Effector memory CD8-positive, alpha-beta T cell (primary cell): Measurements from ENCODE around the gene EMSY.
A peak's percentile ranks its signal among the peaks of the same experiment; 100 is the strongest.
"Not testable (repeated sequence)": the region's sequence is repeated elsewhere in the genome, so short reads cannot be mapped to it uniquely, and the experiment has no call there.

Experiments used
- ATAC-seq: fragments of 150-1000 bp; cut with Tn5 transposase; replicated peaks from 2 replicates; pipeline ENCODE4 v1.10.0; 2021; ENCODE audit warnings: mild to moderate bottlenecking, moderate library complexity
- DNase-seq, 3 experiments: peaks; one replicate each; pipeline ENCODE4 v3.0.0; 2021
- H3K27ac Mint-ChIP-seq, 2 donors: one replicate each; pipeline ENCODE4 v1.8.0; 2022; ENCODE audit warnings: mild to moderate bottlenecking in 2 of 2, mixed read lengths in 2 of 2, moderate library complexity in 2 of 2
- H3K27me3 Mint-ChIP-seq, 2 donors: one replicate each; pipeline ENCODE4 v1.8.0; 2022; ENCODE audit warnings: mixed read lengths in 2 of 2
- H3K36me3 Mint-ChIP-seq: one replicate; pipeline ENCODE4 v1.8.0; 2022; ENCODE audit warnings: mild to moderate bottlenecking, moderate library complexity, mixed read lengths; ENCODE audit not compliant: insufficient read depth
- H3K4me1 Mint-ChIP-seq, 2 donors: one replicate each; pipeline ENCODE4 v1.8.0; 2022; ENCODE audit warnings: low read depth in 2 of 2, mixed read lengths in 2 of 2
- H3K4me3 Mint-ChIP-seq, 2 donors: one replicate each; pipeline ENCODE4 v1.8.0; 2022; ENCODE audit warnings: mild to moderate bottlenecking in 2 of 2, mixed read lengths in 2 of 2, moderate library complexity in 2 of 2
- H3K9me3 Mint-ChIP-seq, 2 donors: one replicate each; pipeline ENCODE4 v1.8.0; 2022; ENCODE audit warnings: mixed read lengths in 2 of 2

The EMSY gene

GRCh38 chr11:76572181-76572875 is 127.5 kb downstream of the EMSY start:
- H3K27me3 Mint-ChIP-seq, result peaks cover 16 to 24% of the 10 kb centered on the region in 2 donors

GRCh38 chr11:76574406-76574805 is 129.6 kb downstream of the EMSY start:
- Mint-ChIP-seq H3K4me1 (peaks cover 0 to 2% of the 10 kb centered on the region in 2 donors), H3K9me3 (no peaks in the 10 kb centered on the region), H3K27me3 (peaks cover 20 to 32% of the 10 kb centered on the region in 2 donors), H3K4me3 (no peak overlapping the region), H3K36me3 (peaks cover 3% of the 10 kb centered on the region), H3K27ac (no peak overlapping the region)
- ATAC-seq (no peak), DNase-seq (no peak)

More at GRCh38 chr11:76572181-76572875, 127.5 kb downstream of the EMSY start:
- H3K4me1 Mint-ChIP-seq, DNase-seq, H3K9me3 Mint-ChIP-seq, H3K27ac Mint-ChIP-seq, ATAC-seq, H3K4me3 Mint-ChIP-seq, H3K36me3 Mint-ChIP-seq: not testable (repeated sequence)

GRCh38 chr11:76574879-76575278 is 130.1 kb downstream of the EMSY start:
- Mint-ChIP-seq H3K27me3 (peaks cover 20 to 36% of the 10 kb centered on the region in 2 donors), H3K4me3 (no peak overlapping the region), H3K9me3 (no peaks in the 10 kb centered on the region), H3K27ac (no peak overlapping the region), H3K36me3 (peaks cover 3% of the 10 kb centered on the region), H3K4me1 (peaks cover 0 to 2% of the 10 kb centered on the region in 2 donors)
- DNase-seq (no peak), ATAC-seq (no peak)

- DNase-seq (no peak), ATAC-seq (no peak)
- peaks cover 0 to 2% of the 10 kb centered on the region in 2 donors for H3K4me1 Mint-ChIP-seq
- H3K9me3 Mint-ChIP-seq, result no peaks in the 10 kb centered on the region
- H3K27ac Mint-ChIP-seq, result no peak overlapping the region
- peaks cover 20 to 36% of the 10 kb centered on the region in 2 donors for H3K27me3 Mint-ChIP-seq
- no peak overlapping the region for H3K4me3 Mint-ChIP-seq
- peaks cover 3% of the 10 kb centered on the region for H3K36me3 Mint-ChIP-seq
Measured at GRCh38 chr11:76577226-76577920, 132.6 kb downstream of the EMSY start.

- H3K36me3 Mint-ChIP-seq, result peaks cover 3% of the 10 kb centered on the region
- DNase-seq, result no peak
- peaks cover 15 to 36% of the 10 kb centered on the region in 2 donors for H3K27me3 Mint-ChIP-seq
- no peaks in the 10 kb centered on the region for H3K9me3 Mint-ChIP-seq
- no peak overlapping the region for H3K27ac Mint-ChIP-seq
- H3K4me3 Mint-ChIP-seq, result no peak overlapping the region
- ATAC-seq, result no peak
- peaks cover 0 to 2% of the 10 kb centered on the region in 2 donors for H3K4me1 Mint-ChIP-seq
Measured at GRCh38 chr11:76577921-76578653, 133.3 kb downstream of the EMSY start.

- no peak overlapping the region for H3K4me3 Mint-ChIP-seq
- ATAC-seq, result no peak
- no peak for DNase-seq
- peaks cover 0 to 2% of the 10 kb centered on the region in 2 donors for H3K4me1 Mint-ChIP-seq
- H3K9me3 Mint-ChIP-seq, result no peaks in the 10 kb centered on the region
- H3K27me3 Mint-ChIP-seq, result peaks cover 14 to 36% of the 10 kb centered on the region in 2 donors
- peaks cover 3% of the 10 kb centered on the region for H3K36me3 Mint-ChIP-seq
- H3K27ac Mint-ChIP-seq, result no peak overlapping the region
Measured at GRCh38 chr11:76578654-76579055, 133.8 kb downstream of the EMSY start.

- H3K27ac Mint-ChIP-seq, result no peak overlapping the region
- H3K9me3 Mint-ChIP-seq, result no peaks in the 10 kb centered on the region
- no peaks in the 10 kb centered on the region for H3K4me1 Mint-ChIP-seq
- no peak overlapping the region for H3K4me3 Mint-ChIP-seq
- ATAC-seq (no peak), DNase-seq (no peak)
- peaks cover 13 to 36% of the 10 kb centered on the region in 2 donors for H3K27me3 Mint-ChIP-seq
- peaks cover 3% of the 10 kb centered on the region for H3K36me3 Mint-ChIP-seq
Measured at GRCh38 chr11:76579056-76579751, 134.4 kb downstream of the EMSY start.

GRCh38 chr11:76579752-76580151 is 134.9 kb downstream of the EMSY start:
- Mint-ChIP-seq H3K27ac (no peak overlapping the region), H3K27me3 (peaks cover 7 to 32% of the 10 kb centered on the region in 2 donors), H3K9me3 (no peaks in the 10 kb centered on the region), H3K4me1 (no peaks in the 10 kb centered on the region), H3K36me3 (peaks cover 3% of the 10 kb centered on the region), H3K4me3 (no peak overlapping the region)
- DNase-seq (no peak), ATAC-seq (no peak)

- not testable (repeated sequence) for H3K27ac Mint-ChIP-seq, H3K9me3 Mint-ChIP-seq, H3K4me1 Mint-ChIP-seq, H3K4me3 Mint-ChIP-seq, DNase-seq, H3K36me3 Mint-ChIP-seq, ATAC-seq
- H3K27me3 Mint-ChIP-seq, result peaks cover 0 to 20% of the 10 kb centered on the region in 2 donors
Measured at GRCh38 chr11:76582471-76582870, 137.7 kb downstream of the EMSY start.

GRCh38 chr11:76587820-76588454 is 143.1 kb downstream of the EMSY start:
- Mint-ChIP-seq H3K27ac (peak overlapping the region; percentile 55 to 83), H3K36me3 (no peaks in the 10 kb centered on the region), H3K4me1 (peaks cover 0 to 3% of the 10 kb centered on the region in 2 donors), H3K4me3 (no peak overlapping the region), H3K9me3 (no peaks in the 10 kb centered on the region), H3K27me3 (peaks cover 0 to 28% of the 10 kb centered on the region in 2 donors)
- DNase-seq (no peak), ATAC-seq (no peak)

GRCh38 chr11:76588455-76589325 is 143.9 kb downstream of the EMSY start:
- Mint-ChIP-seq H3K4me1 (peaks cover 0 to 3% of the 10 kb centered on the region in 2 donors), H3K27ac (peak overlapping the region; percentile 55 to 83), H3K27me3 (peaks cover 0 to 28% of the 10 kb centered on the region in 2 donors), H3K9me3 (no peaks in the 10 kb centered on the region), H3K36me3 (no peaks in the 10 kb centered on the region), H3K4me3 (no peak overlapping the region)
- DNase-seq (no peak), ATAC-seq (peak; percentile 19)

- Mint-ChIP-seq H3K27ac (peak overlapping the region; percentile 44 to 83), H3K4me1 (peaks cover under 1 to 3% of the 10 kb centered on the region in 2 donors), H3K9me3 (no peaks in the 10 kb centered on the region), H3K36me3 (peaks cover 3% of the 10 kb centered on the region), H3K27me3 (peaks cover 0 to 28% of the 10 kb centered on the region in 2 donors), H3K4me3 (no peak overlapping the region)
- no peak for DNase-seq
- ATAC-seq, result no peak
Measured at GRCh38 chr11:76589477-76589876, 144.7 kb downstream of the EMSY start.
